NT2/D1 (cell line): Measurements from ENCODE around the gene TCF19.

Experiments
- YY1 ChIP-seq: IDR thresholded peaks from 2 replicates; pipeline ENCODE4 v1.6.1; 2011; ENCODE audit not compliant: insufficient read length, insufficient read depth
- ZNF274 ChIP-seq: IDR thresholded peaks from 2 replicates; pipeline ENCODE4 v1.6.1; 2011; ENCODE audit warnings: mild to moderate bottlenecking, low read depth, low read length

DNA sequence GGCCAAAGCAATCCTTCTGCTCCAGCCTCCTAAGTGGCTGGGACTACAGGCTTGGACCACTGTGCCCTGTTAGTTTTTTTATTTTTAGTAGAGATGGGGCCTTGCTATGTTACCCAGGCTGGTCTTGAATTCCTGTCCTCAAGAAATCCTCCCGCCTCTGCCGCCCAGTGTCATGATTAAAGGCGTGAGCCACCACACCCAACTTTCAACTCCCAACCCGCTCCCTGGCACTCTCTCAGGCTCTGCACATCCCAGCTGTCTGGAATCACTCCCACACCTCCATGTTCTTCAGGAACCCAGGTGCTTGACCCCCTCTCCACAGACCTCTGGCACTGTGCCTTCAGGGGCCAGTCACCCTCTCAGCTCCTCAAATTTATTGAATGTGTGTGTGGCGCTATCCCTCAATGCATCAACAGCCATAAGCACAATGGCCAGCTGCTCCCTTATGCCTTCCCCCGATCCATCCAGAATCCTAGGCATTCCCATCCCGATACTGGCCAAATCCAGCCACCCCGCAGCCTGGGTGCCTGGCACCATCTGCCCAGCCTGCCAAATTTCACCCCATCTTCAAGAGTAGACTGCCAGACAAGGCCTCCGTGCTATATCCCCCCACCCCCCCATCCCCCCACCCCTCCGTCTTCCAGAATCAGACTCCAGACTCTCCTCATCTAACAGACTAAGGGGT lies 12.7 kb downstream of the TCF19 start:
- TF ChIP-seq ZNF274 (no peak), YY1 (no peak)
